Measurements from ENCODE around the gene RGMA.

DNA sequence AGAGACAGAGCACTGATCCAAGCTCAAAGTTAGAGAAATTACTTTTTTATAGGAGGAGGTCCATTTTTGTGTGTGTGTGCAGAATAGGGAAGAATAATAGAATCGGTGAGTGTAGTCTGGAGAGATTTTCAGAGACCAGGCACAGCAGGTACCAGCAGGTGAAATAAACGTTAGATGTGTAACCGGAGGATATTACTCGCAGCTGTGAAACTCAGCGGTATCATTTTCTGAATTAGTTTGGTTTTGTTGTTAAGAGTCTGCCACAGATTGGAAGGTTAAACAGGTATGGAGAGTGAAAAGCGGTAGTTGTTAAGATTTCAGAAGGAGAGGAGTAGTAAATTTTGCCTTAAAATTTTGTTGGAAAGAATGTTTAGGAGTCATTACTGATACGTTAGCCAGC, 69.9 kb downstream of the RGMA start:
- TF ChIP-seq, protein P1, sequence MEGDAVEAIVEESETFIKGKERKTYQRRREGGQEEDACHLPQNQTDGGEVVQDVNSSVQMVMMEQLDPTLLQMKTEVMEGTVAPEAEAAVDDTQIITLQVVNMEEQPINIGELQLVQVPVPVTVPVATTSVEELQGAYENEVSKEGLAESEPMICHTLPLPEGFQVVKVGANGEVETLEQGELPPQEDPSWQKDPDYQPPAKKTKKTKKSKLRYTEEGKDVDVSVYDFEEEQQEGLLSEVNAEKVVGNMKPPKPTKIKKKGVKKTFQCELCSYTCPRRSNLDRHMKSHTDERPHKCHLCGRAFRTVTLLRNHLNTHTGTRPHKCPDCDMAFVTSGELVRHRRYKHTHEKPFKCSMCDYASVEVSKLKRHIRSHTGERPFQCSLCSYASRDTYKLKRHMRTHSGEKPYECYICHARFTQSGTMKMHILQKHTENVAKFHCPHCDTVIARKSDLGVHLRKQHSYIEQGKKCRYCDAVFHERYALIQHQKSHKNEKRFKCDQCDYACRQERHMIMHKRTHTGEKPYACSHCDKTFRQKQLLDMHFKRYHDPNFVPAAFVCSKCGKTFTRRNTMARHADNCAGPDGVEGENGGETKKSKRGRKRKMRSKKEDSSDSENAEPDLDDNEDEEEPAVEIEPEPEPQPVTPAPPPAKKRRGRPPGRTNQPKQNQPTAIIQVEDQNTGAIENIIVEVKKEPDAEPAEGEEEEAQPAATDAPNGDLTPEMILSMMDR (IDR thresholded peaks at IDR 0.05), result no peak
- no peak for TF ChIP-seq POLR2AphosphoS5 (IDR thresholded peaks at IDR 0.05; ENCODE audit: insufficient read depth in 1 of 2, low read depth in 1 of 2)

All from vagina (tissue), 2 donors.